GM23338 (cell line): ENCODE results near the gene PCSK2. TPM values are rescaled to one million over a fixed set of nuclear protein-coding genes. Genes with fewer than 3 reads are reported as not detected.

ENCODE experiments used
- ATAC-seq: fragments of 200-7000 bp; cut with Tn5 transposase; 3 replicates; pipeline ENCODE4 v1.9.1; 2020
- DNase-seq: peaks from one replicate; pipeline ENCODE4 v3.0.0-alpha.2; 2015; ENCODE audit warnings: low spot score
- H2AFZ ChIP-seq: fragments of 200-600 bp; sonication (generic); 2 replicates; pipeline ENCODE4 v1.8.0; 2016; ENCODE audit warnings: antibody characterized with exemption, mild to moderate bottlenecking, moderate library complexity
- H3F3A ChIP-seq: fragments of 200-600 bp; sonication (generic); replicated peaks from 2 replicates; pipeline ENCODE4 v1.8.0; 2017; ENCODE audit warnings: antibody characterized with exemption, mixed run types, low read depth
- H3K27ac ChIP-seq: fragments of 200-600 bp; sonication (generic); 2 replicates; pipeline ENCODE4 v1.6.1; 2016; ENCODE audit warnings: low read depth
- H3K27me3 ChIP-seq: fragments of 200-600 bp; sonication (generic); 2 replicates; pipeline ENCODE4 v1.8.0; 2016; ENCODE audit warnings: mild to moderate bottlenecking, mixed run types, moderate library complexity; ENCODE audit not compliant: insufficient read depth
- H3K36me3 ChIP-seq: fragments of 200-600 bp; sonication (generic); 2 replicates; pipeline ENCODE4 v1.8.0; 2016; ENCODE audit warnings: mild to moderate bottlenecking; ENCODE audit not compliant: insufficient read depth
- H3K4me1 ChIP-seq: fragments of 200-600 bp; sonication (generic); 2 replicates; pipeline ENCODE4 v1.8.0; 2016; ENCODE audit warnings: mild to moderate bottlenecking, moderate library complexity; ENCODE audit not compliant: insufficient read depth
- H3K4me2 ChIP-seq: fragments of 200-600 bp; sonication (generic); 2 replicates; pipeline ENCODE4 v1.7.1; 2017; ENCODE audit warnings: mixed run types
- H3K4me3 ChIP-seq: fragments of 200-600 bp; sonication (generic); 2 replicates; pipeline ENCODE4 v1.6.1; 2016; ENCODE audit warnings: mixed run types
- H3K79me2 ChIP-seq: fragments of 200-600 bp; sonication (generic); replicated peaks from 2 replicates; pipeline ENCODE4 v1.8.0; 2017; ENCODE audit warnings: mild to moderate bottlenecking; ENCODE audit not compliant: insufficient read depth
- H3K9me2 ChIP-seq: fragments of 200-600 bp; sonication (generic); 2 replicates; pipeline ENCODE4 v1.8.0; 2017; ENCODE audit not compliant: insufficient read depth
- H4K20me1 ChIP-seq: fragments of 200-600 bp; sonication (generic); replicated peaks from 2 replicates; pipeline ENCODE4 v1.8.0; 2017; ENCODE audit warnings: mild to moderate bottlenecking; ENCODE audit not compliant: insufficient read depth
- H3K27ac Mint-ChIP-seq: 2 replicates; pipeline ENCODE4 v1.8.0; 2020; ENCODE audit warnings: inconsistent platforms, mild to moderate bottlenecking, moderate library complexity, mixed read lengths
- H3K27me3 Mint-ChIP-seq: 3 replicates; pipeline ENCODE4 v1.8.0; 2022; ENCODE audit warnings: low read depth, mild to moderate bottlenecking, moderate library complexity, mixed read lengths, inconsistent platforms; ENCODE audit not compliant: insufficient read depth, poor library complexity
- H3K36me3 Mint-ChIP-seq: 3 replicates; pipeline ENCODE4 v1.8.0; 2021; ENCODE audit warnings: low read depth, mild to moderate bottlenecking, inconsistent platforms, moderate library complexity, mixed read lengths
- H3K4me1 Mint-ChIP-seq: 3 replicates; pipeline ENCODE4 v1.8.0; 2020; ENCODE audit warnings: mild to moderate bottlenecking, inconsistent platforms, mixed read lengths
- H3K4me3 Mint-ChIP-seq: 3 replicates; pipeline ENCODE4 v1.8.0; 2021; ENCODE audit warnings: moderate library complexity, mild to moderate bottlenecking, inconsistent platforms, mixed read lengths
- H3K9me3 Mint-ChIP-seq: 3 replicates; pipeline ENCODE4 v1.8.0; 2020; ENCODE audit warnings: moderate library complexity, mild to moderate bottlenecking, inconsistent platforms, mixed read lengths
- CREB1 ChIP-seq: fragments of 250-450 bp; sonication (Bioruptor Pico); IDR thresholded peaks from 2 replicates; pipeline ENCODE4 v1.5.0; 2020; ENCODE audit warnings: low read depth, mild to moderate bottlenecking, moderate library complexity
- CTCF ChIP-seq, 2 experiments: fragments of 200-600 bp in 1 of 2; sonication (generic) in 1 of 2; conservative IDR thresholded peaks; 2 replicates each; pipeline versions ENCODE4 v1.5.1 to v1.6.1; 2016 to 2017; ENCODE audit warnings: antibody characterized with exemption in 2 of 2, low read depth in 2 of 2, mild to moderate bottlenecking in 2 of 2, moderate library complexity in 1 of 2
- EZH2 ChIP-seq: fragments of 200-600 bp; sonication (generic); IDR thresholded peaks from one replicate; pipeline ENCODE4 v1.8.0; 2017; ENCODE audit warnings: antibody characterized with exemption, mild to moderate bottlenecking, low read depth; ENCODE audit not compliant: unreplicated experiment
- EZH2phosphoT487 ChIP-seq: fragments of 200-600 bp; sonication (generic); IDR thresholded peaks from one replicate; pipeline ENCODE4 v1.8.1; 2018; ENCODE audit warnings: antibody characterized with exemption; ENCODE audit not compliant: unreplicated experiment
- NANOG ChIP-seq: IDR thresholded peaks from 2 replicates; pipeline ENCODE4 v1.6.1; 2016; ENCODE audit warnings: antibody characterized with exemption, borderline replicate concordance
- POLR2AphosphoS5 ChIP-seq: IDR thresholded peaks from 2 replicates; pipeline ENCODE4 v1.6.1; 2016; ENCODE audit warnings: antibody characterized with exemption, low read depth
- ZNF114 ChIP-seq: fragments of 250-450 bp; sonication (Bioruptor Pico); IDR thresholded peaks from 2 replicates; pipeline ENCODE4 v1.5.0; 2020; ENCODE audit warnings: mild to moderate bottlenecking, moderate library complexity
- polyA plus RNA-seq: library from polyadenylated mRNA; unstranded; fragments of >200 nt; fragmentation: Nextera tagmentation; extraction: Ambion mirVana; gene quantifications from 2 replicates; pipeline ENCODE4 v1.2.1, GENCODE V29; 2016
- total RNA-seq: library from RNA; depleted of rRNA; stranded (reverse); fragments of >200 nt; shearing (Covaris generic); gene quantifications from 2 replicates; pipeline ENCODE4 v1.2.3, GENCODE V29; 2014
- TF ChIP-seq, protein P1 (sequence below): IDR thresholded peaks from one replicate; pipeline ENCODE4 v1.6.1; 2018; ENCODE audit warnings: antibody characterized with exemption; ENCODE audit not compliant: unreplicated experiment
- TF ChIP-seq, protein P2 (sequence below): IDR thresholded peaks from 2 replicates; pipeline ENCODE4 v1.6.1; 2016; ENCODE audit warnings: antibody characterized with exemption

The PCSK2 gene
- total and polyA plus RNA-seq, 2 experiments from 2014 or later: 0.37 to 1.1 TPM

GRCh38 chr20:17437251-17437650, 210.4 kb downstream of the PCSK2 start:
- H3K9me3 Mint-ChIP-seq: no peaks in the 10 kb centered on the region
- H3K27ac Mint-ChIP-seq: no peak overlapping the region
- H3K4me3 ChIP-seq: no peak overlapping the region
- H4K20me1 ChIP-seq: no peaks in the 10 kb centered on the region
- ATAC-seq (no peak), DNase-seq (no peak)
- no peaks in the 10 kb centered on the region for H3F3A ChIP-seq
- H3K79me2 ChIP-seq: no peaks in the 10 kb centered on the region
- no peaks in the 10 kb centered on the region for H3K27me3 Mint-ChIP-seq
- H3K4me2 ChIP-seq: no peak overlapping the region
- H3K4me1 ChIP-seq: no peaks in the 10 kb centered on the region
- no peak overlapping the region for H3K4me3 Mint-ChIP-seq
- no peaks in the 10 kb centered on the region for H3K27me3 ChIP-seq
- no peak overlapping the region for H3K27ac ChIP-seq
- no peak for TF ChIP-seq POLR2AphosphoS5
- no peak for TF ChIP-seq ZNF114 (CRISPR knock-in tag)
- TF ChIP-seq EZH2phosphoT487: no peak
- H3K36me3 Mint-ChIP-seq: no peaks in the 10 kb centered on the region
- no peaks in the 10 kb centered on the region; the same call in 1 of the 2 replicates for H3K9me2 ChIP-seq
- H3K4me1 Mint-ChIP-seq: peaks cover 6% of the 10 kb centered on the region
- no peaks in the 10 kb centered on the region for H3K36me3 ChIP-seq
- H2AFZ ChIP-seq: no peak overlapping the region

DNA sequence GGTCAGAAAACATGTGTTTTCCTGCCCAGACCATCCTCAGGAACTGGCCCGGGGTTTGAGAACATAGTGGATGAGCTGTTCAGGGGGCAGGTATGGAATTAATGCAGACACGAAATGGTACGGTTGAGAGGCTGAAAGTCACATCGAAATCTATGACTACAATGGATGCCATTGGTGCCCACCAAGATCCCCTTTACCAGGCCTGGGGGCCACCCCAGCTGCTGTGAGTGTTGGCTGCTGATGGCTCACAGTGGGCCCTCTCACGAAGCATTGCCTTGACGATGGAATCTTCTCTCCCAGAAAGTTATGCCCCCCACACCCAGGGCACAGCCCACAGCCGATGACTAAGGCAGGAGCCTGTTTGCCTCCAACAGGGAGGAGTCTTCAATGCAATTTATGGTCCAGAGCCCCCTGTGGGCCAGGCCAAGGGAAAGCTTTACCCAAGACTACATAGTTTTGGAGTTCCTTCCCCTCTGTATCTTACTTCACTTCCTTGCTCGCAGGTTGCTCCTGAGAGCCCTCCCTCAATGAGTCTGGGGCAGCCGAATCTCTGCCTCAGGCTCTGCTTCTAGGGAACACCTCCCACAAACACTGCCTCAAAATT, 211.7 kb downstream of the PCSK2 start:
- no peaks in the 10 kb centered on the region for H3K36me3 Mint-ChIP-seq
- H3K4me1 Mint-ChIP-seq: peaks cover 4% of the 10 kb centered on the region; the same call in 2 of the 3 replicates
- peak; percentile 52; the same call in 1 of the 3 replicates for ATAC-seq
- H3K4me3 Mint-ChIP-seq: no peak overlapping the region
- Histone ChIP-seq H2AFZ (no peak overlapping the region), H3K9me2 (no peaks in the 10 kb centered on the region; the same call in 1 of the 2 replicates), H3K4me2 (no peak overlapping the region), H3F3A (no peaks in the 10 kb centered on the region), H3K27ac (no peak overlapping the region), H3K79me2 (no peaks in the 10 kb centered on the region), H3K4me1 (no peaks in the 10 kb centered on the region), H3K36me3 (no peaks in the 10 kb centered on the region), H4K20me1 (no peaks in the 10 kb centered on the region), H3K4me3 (no peak overlapping the region), H3K27me3 (no peaks in the 10 kb centered on the region)
- peaks cover 3% of the 10 kb centered on the region for H3K27me3 Mint-ChIP-seq
- H3K27ac Mint-ChIP-seq: no peak overlapping the region
- no peaks in the 10 kb centered on the region for H3K9me3 Mint-ChIP-seq
- peak; percentile 42 for DNase-seq
- TF ChIP-seq CTCF (conservative IDR thresholded peaks at IDR 0.05; ENCODE audit: low read depth in 2 of 2) (peak; percentile 34 to 35; a peak in 3 of 4 replicates), ZNF114 (CRISPR knock-in tag) (no peak), EZH2 (no peak), CREB1 (CRISPR knock-in tag) (no peak), NANOG (no peak), EZH2phosphoT487 (no peak), POLR2AphosphoS5 (no peak)
- TF ChIP-seq, protein P1, sequence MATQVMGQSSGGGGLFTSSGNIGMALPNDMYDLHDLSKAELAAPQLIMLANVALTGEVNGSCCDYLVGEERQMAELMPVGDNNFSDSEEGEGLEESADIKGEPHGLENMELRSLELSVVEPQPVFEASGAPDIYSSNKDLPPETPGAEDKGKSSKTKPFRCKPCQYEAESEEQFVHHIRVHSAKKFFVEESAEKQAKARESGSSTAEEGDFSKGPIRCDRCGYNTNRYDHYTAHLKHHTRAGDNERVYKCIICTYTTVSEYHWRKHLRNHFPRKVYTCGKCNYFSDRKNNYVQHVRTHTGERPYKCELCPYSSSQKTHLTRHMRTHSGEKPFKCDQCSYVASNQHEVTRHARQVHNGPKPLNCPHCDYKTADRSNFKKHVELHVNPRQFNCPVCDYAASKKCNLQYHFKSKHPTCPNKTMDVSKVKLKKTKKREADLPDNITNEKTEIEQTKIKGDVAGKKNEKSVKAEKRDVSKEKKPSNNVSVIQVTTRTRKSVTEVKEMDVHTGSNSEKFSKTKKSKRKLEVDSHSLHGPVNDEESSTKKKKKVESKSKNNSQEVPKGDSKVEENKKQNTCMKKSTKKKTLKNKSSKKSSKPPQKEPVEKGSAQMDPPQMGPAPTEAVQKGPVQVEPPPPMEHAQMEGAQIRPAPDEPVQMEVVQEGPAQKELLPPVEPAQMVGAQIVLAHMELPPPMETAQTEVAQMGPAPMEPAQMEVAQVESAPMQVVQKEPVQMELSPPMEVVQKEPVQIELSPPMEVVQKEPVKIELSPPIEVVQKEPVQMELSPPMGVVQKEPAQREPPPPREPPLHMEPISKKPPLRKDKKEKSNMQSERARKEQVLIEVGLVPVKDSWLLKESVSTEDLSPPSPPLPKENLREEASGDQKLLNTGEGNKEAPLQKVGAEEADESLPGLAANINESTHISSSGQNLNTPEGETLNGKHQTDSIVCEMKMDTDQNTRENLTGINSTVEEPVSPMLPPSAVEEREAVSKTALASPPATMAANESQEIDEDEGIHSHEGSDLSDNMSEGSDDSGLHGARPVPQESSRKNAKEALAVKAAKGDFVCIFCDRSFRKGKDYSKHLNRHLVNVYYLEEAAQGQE: no peak
- TF ChIP-seq, protein P2, sequence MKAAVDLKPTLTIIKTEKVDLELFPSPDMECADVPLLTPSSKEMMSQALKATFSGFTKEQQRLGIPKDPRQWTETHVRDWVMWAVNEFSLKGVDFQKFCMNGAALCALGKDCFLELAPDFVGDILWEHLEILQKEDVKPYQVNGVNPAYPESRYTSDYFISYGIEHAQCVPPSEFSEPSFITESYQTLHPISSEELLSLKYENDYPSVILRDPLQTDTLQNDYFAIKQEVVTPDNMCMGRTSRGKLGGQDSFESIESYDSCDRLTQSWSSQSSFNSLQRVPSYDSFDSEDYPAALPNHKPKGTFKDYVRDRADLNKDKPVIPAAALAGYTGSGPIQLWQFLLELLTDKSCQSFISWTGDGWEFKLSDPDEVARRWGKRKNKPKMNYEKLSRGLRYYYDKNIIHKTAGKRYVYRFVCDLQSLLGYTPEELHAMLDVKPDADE: no peak
